Panc1 (cell line): Measurements from ENCODE around the gene VSTM2A. TPM values are rescaled to one million over a fixed set of nuclear protein-coding genes. Genes with fewer than 3 reads are reported as not detected.

Experiments
- ATAC-seq: fragments of 200-7000 bp; cut with Tn5 transposase; 2 replicates; pipeline ENCODE4 v1.9.1; 2020; ENCODE audit warnings: mild to moderate bottlenecking, moderate library complexity
- BruUV-seq: library from RNA; stranded (reverse); fragments of 400-500 nt; replicated peaks from 2 replicates; lab custom pipeline; 2021; lab: Mats Ljungman, UMichigan
- CTCF ChIA-PET: fragments of 300-600 bp; sonication (Branson Sonifier 250); formaldehyde crosslinking; loops from one replicate; lab custom pipeline; 2022; ENCODE audit warnings: antibody characterized with exemption; lab: Charles Lee
- POLR2A ChIA-PET: fragments of 300-600 bp; sonication (Branson Sonifier 250); formaldehyde crosslinking; loops from one replicate; lab custom pipeline; 2022; ENCODE audit warnings: antibody characterized with exemption; lab: Charles Lee
- DNase-seq: peaks from one replicate; pipeline ENCODE4 v3.0.0-alpha.2; 2010; ENCODE audit warnings: low read depth, low spot score
- H3K27ac ChIP-seq: 2 replicates; pipeline ENCODE4 v1.5.1; 2011; ENCODE audit warnings: mild to moderate bottlenecking, low read length, inconsistent platforms
- H3K27me3 ChIP-seq: fragments of 200-500 bp; sonication (Bioruptor generic); 2 replicates; pipeline ENCODE4 v1.6.0; 2014; ENCODE audit warnings: low read length, inconsistent platforms; ENCODE audit not compliant: control insufficient read depth, insufficient read depth
- H3K36me3 ChIP-seq: fragments of 200-500 bp; sonication (Bioruptor generic); 2 replicates; pipeline ENCODE4 v1.5.1; 2014; ENCODE audit warnings: inconsistent platforms, mild to moderate bottlenecking, low read length, moderate library complexity; ENCODE audit not compliant: control insufficient read depth, insufficient read depth
- H3K4me1 ChIP-seq: 2 replicates; pipeline ENCODE4 v1.5.1; 2011; ENCODE audit warnings: inconsistent platforms, mild to moderate bottlenecking, low read length, moderate library complexity; ENCODE audit not compliant: control insufficient read depth, insufficient read depth
- H3K4me3 ChIP-seq, 2 experiments: 2 replicates each; pipeline ENCODE4 v1.5.1; 2011 to 2012; ENCODE audit warnings: low read depth in 2 of 2, low read length in 2 of 2, mild to moderate bottlenecking in 2 of 2, inconsistent platforms in 1 of 2, moderate library complexity in 1 of 2
- H3K9me3 ChIP-seq: fragments of 200-500 bp; sonication (Bioruptor generic); 2 replicates; pipeline ENCODE4 v1.5.1; 2014; ENCODE audit warnings: low read depth, mild to moderate bottlenecking, inconsistent platforms, low read length, moderate library complexity; ENCODE audit not compliant: control insufficient read depth, insufficient read depth
- POLR2AphosphoS5 ChIP-seq: IDR thresholded peaks from 2 replicates; pipeline ENCODE4 v1.6.1; 2012; ENCODE audit warnings: mild to moderate bottlenecking, low read depth, low read length, moderate library complexity
- SIN3A ChIP-seq: IDR thresholded peaks from 2 replicates; pipeline ENCODE4 v1.6.1; 2012; ENCODE audit warnings: low read depth, mild to moderate bottlenecking, low read length, moderate library complexity, borderline replicate concordance; ENCODE audit not compliant: insufficient read depth
- TCF7L2 ChIP-seq: IDR thresholded peaks from 2 replicates; pipeline ENCODE4 v1.6.1; 2011; ENCODE audit warnings: mild to moderate bottlenecking, low read depth, low read length, inconsistent platforms
- in situ Hi-C: cut with HindIII; loops from 2 replicates; pipeline ENCODE4 v1.10.0; 2016; ENCODE audit warnings: low sequenced_read_pairs, low pct_unique_long_range_greater_than_20kb
- intact Hi-C: fragments of 100-400 bp; cut with micrococcal nuclease; formaldehyde crosslinking; loops from one replicate; pipeline ENCODE4 v1.10.0; 2022; ENCODE audit not compliant: unreplicated experiment
- total RNA-seq: library from RNA; stranded (reverse); gene quantifications from one replicate; pipeline ENCODE4 v1.2.1, GENCODE V29; 2021; ENCODE audit not compliant: unreplicated experiment
- TF ChIP-seq, protein P1 (sequence below), 2 experiments: IDR thresholded peaks; 2 replicates each; pipeline ENCODE4 v1.6.1; 2011 to 2012; ENCODE audit warnings: low read depth in 2 of 2, control low read depth in 1 of 2, low read length in 1 of 2, mild to moderate bottlenecking in 1 of 2, moderate library complexity in 1 of 2; ENCODE audit not compliant: insufficient read depth in 1 of 2
- TF ChIP-seq, protein P2 (sequence below): fragments of 450-650 bp; IDR thresholded peaks from 2 replicates; pipeline ENCODE4 v1.5.1; 2017; ENCODE audit warnings: mild to moderate bottlenecking

Gene VSTM2A
- total RNA-seq, 1 experiment from 2014 or later, result not detected

DNA sequence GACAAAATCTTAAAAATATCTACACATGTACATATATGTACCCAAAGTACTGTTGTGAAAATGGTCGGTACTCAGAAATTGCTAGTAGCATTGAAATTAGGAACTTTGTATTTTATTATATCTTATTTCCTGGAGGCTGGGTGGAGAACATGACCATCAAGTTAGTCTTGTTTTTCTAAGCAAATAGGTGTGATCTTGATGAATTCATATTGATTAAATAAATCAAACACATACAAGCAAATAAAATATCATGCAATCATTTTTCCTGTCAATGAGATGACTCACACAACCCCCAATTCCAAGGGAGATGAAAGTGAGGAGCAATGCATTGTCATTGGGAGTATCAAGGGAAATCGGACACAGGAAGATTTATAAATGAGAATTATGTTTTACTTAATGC, 18.0 kb downstream of the VSTM2A start:
- ChIA-PET CTCF (no interaction called here), POLR2A (no interaction called here)
- no peaks in the 10 kb centered on the region for H3K4me1 ChIP-seq
- BruUV-seq, result no TSS peak
- intact Hi-C loops, result no loop called here
- TF ChIP-seq, protein P1, sequence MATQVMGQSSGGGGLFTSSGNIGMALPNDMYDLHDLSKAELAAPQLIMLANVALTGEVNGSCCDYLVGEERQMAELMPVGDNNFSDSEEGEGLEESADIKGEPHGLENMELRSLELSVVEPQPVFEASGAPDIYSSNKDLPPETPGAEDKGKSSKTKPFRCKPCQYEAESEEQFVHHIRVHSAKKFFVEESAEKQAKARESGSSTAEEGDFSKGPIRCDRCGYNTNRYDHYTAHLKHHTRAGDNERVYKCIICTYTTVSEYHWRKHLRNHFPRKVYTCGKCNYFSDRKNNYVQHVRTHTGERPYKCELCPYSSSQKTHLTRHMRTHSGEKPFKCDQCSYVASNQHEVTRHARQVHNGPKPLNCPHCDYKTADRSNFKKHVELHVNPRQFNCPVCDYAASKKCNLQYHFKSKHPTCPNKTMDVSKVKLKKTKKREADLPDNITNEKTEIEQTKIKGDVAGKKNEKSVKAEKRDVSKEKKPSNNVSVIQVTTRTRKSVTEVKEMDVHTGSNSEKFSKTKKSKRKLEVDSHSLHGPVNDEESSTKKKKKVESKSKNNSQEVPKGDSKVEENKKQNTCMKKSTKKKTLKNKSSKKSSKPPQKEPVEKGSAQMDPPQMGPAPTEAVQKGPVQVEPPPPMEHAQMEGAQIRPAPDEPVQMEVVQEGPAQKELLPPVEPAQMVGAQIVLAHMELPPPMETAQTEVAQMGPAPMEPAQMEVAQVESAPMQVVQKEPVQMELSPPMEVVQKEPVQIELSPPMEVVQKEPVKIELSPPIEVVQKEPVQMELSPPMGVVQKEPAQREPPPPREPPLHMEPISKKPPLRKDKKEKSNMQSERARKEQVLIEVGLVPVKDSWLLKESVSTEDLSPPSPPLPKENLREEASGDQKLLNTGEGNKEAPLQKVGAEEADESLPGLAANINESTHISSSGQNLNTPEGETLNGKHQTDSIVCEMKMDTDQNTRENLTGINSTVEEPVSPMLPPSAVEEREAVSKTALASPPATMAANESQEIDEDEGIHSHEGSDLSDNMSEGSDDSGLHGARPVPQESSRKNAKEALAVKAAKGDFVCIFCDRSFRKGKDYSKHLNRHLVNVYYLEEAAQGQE (IDR thresholded peaks at IDR 0.05; ENCODE audit: insufficient read depth in 1 of 2, low read depth in 2 of 2, low read length in 1 of 2), result no peak
- TF ChIP-seq, protein P2, sequence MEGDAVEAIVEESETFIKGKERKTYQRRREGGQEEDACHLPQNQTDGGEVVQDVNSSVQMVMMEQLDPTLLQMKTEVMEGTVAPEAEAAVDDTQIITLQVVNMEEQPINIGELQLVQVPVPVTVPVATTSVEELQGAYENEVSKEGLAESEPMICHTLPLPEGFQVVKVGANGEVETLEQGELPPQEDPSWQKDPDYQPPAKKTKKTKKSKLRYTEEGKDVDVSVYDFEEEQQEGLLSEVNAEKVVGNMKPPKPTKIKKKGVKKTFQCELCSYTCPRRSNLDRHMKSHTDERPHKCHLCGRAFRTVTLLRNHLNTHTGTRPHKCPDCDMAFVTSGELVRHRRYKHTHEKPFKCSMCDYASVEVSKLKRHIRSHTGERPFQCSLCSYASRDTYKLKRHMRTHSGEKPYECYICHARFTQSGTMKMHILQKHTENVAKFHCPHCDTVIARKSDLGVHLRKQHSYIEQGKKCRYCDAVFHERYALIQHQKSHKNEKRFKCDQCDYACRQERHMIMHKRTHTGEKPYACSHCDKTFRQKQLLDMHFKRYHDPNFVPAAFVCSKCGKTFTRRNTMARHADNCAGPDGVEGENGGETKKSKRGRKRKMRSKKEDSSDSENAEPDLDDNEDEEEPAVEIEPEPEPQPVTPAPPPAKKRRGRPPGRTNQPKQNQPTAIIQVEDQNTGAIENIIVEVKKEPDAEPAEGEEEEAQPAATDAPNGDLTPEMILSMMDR, result no peak
- TF ChIP-seq POLR2AphosphoS5 (no peak), TCF7L2 (no peak), SIN3A (no peak)
- no peak overlapping the region for H3K27ac ChIP-seq
- H3K4me3 ChIP-seq, result no peak overlapping the region
- DNase-seq (no peak), ATAC-seq (no peak)
- no peaks in the 10 kb centered on the region for H3K9me3 ChIP-seq
- H3K36me3 ChIP-seq, result no peaks in the 10 kb centered on the region
- H3K27me3 ChIP-seq, result peaks cover 6% of the 10 kb centered on the region; the same call in 1 of the 2 replicates
- in situ Hi-C loops, result no loop called here

DNA sequence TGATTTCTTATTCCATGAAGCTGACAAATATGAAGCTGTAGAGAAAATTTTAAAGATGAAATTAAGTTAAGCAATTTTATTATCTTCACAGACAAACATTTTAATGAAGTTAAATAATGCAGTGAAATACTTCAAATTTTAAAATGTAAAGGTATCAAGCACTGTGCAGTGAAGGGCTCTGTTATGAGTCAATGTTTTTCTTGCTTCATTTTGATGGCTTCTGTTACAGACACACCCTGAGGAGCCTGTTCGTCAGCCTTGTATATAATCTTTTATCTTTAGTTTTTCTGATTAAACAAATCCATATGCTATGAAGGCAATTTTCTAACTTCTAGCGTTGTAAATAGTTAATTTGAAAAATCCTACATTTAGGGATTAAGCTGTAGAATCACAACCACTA, 18.5 kb downstream of the VSTM2A start:
- DNase-seq (no peak), ATAC-seq (no peak)
- in situ Hi-C loops, result no loop called here
- intact Hi-C loops, result no loop called here
- no peaks in the 10 kb centered on the region for H3K9me3 ChIP-seq
- H3K36me3 ChIP-seq, result no peaks in the 10 kb centered on the region
- peaks cover 6% of the 10 kb centered on the region; the same call in 1 of the 2 replicates for H3K27me3 ChIP-seq
- H3K27ac ChIP-seq, result no peak overlapping the region
- BruUV-seq, result no TSS peak
- H3K4me1 ChIP-seq, result no peaks in the 10 kb centered on the region
- POLR2A ChIA-PET, result no interaction called here
- CTCF ChIA-PET, result no interaction called here
- H3K4me3 ChIP-seq, result no peak overlapping the region
- TF ChIP-seq, protein P2, result no peak
- TF ChIP-seq, protein P1 (IDR thresholded peaks at IDR 0.05; ENCODE audit: insufficient read depth in 1 of 2, low read depth in 2 of 2, low read length in 1 of 2), result no peak
- no peak for TF ChIP-seq POLR2AphosphoS5
